Transverse colon (tissue), 1 donor: Measurements from ENCODE around the gene FBRS.

ENCODE experiments used
- EP300 ChIP-seq: sonication (generic); formaldehyde crosslinking; IDR thresholded peaks from one replicate; pipeline ENCODE4 v1.6.1; 2017; ENCODE audit warnings: antibody characterized with exemption, low read depth
- POLR2A ChIP-seq: fragments of 450-650 bp; IDR thresholded peaks from one replicate; pipeline ENCODE4 v1.6.1; 2016; ENCODE audit warnings: antibody characterized with exemption, mild to moderate bottlenecking, moderate library complexity

GRCh38 chr16:30652718-30653117 is 5.5 kb upstream of the FBRS start:
- TF ChIP-seq POLR2A, result no peak
- TF ChIP-seq EP300, result no peak
